Mesodermal cell (in vitro differentiated cells): ENCODE data around the gene CACNB2.

Experiments used
- H3K27ac ChIP-seq: 2 replicates; pipeline ENCODE4 v1.7.0; 2013; ENCODE audit warnings: mild to moderate bottlenecking, low read depth, low read length, moderate library complexity; ENCODE audit not compliant: severe bottlenecking
- H3K36me3 ChIP-seq: 2 replicates; pipeline ENCODE4 v1.7.1; 2013; ENCODE audit warnings: mild to moderate bottlenecking, low read length, moderate library complexity; ENCODE audit not compliant: control insufficient read depth, insufficient read depth
- H3K4me1 ChIP-seq: one replicate; pipeline ENCODE4 v1.7.1; 2013; ENCODE audit warnings: mild to moderate bottlenecking, low read length; ENCODE audit not compliant: insufficient read depth, control insufficient read depth, poor library complexity, severe bottlenecking
- H3K4me3 ChIP-seq: 2 replicates; pipeline ENCODE4 v1.7.0; 2013; ENCODE audit warnings: low read length, control low read depth, mild to moderate bottlenecking; ENCODE audit not compliant: insufficient read depth, poor library complexity, severe bottlenecking; ENCODE audit errors: extremely low read depth
- H3K9me3 ChIP-seq: 2 replicates; pipeline ENCODE4 v1.7.1; 2013; ENCODE audit warnings: mild to moderate bottlenecking, low read length, moderate library complexity; ENCODE audit not compliant: control insufficient read depth
- WGBS, 2 experiments: methylation state at CpG; one replicate each; pipeline ENCODE4 v1.1.5; 2013; ENCODE audit warnings: missing lambda C conversion rate in 2 of 2; ENCODE audit not compliant: insufficient coverage in 2 of 2; 5-methylcytosine and 5-hydroxymethylcytosine counted together

CACNB2 gene

GRCh38 chr10:18504161-18504560 is 363.9 kb downstream of the CACNB2 start:
- Histone ChIP-seq H3K36me3 (no peaks in the 10 kb centered on the region), H3K4me1 (peaks cover 4% of the 10 kb centered on the region), H3K9me3 (no peaks in the 10 kb centered on the region), H3K4me3 (no peak overlapping the region), H3K27ac (no peak overlapping the region)
- 94 to 100% methylated on average over 4 of the region's 5 CpGs for WGBS, 2 experiments

- Histone ChIP-seq H3K9me3 (no peaks in the 10 kb centered on the region), H3K36me3 (no peaks in the 10 kb centered on the region), H3K4me1 (peaks cover 4% of the 10 kb centered on the region), H3K27ac (no peak overlapping the region), H3K4me3 (no peak overlapping the region)
- 100% methylated on average over 1 of the region's 11 CpGs; no CpG with 5 or more reads in 1 of the 2 experiments for WGBS, 2 experiments
These were observed 365.4 kb downstream of the CACNB2 start for GRCh38 chr10:18505456-18506118.

GRCh38 chr10:18508587-18508986 is 368.4 kb downstream of the CACNB2 start:
- no peaks in the 10 kb centered on the region for H3K36me3 ChIP-seq
- no peak overlapping the region for H3K4me3 ChIP-seq
- WGBS, 2 experiments: 87 to 90% methylated on average over 3 of the region's 4 CpGs
- H3K27ac ChIP-seq: no peak overlapping the region
- no peaks in the 10 kb centered on the region for H3K9me3 ChIP-seq
- no peaks in the 10 kb centered on the region for H3K4me1 ChIP-seq

GRCh38 chr10:18514537-18514936 is 374.3 kb downstream of the CACNB2 start:
- no peak overlapping the region for H3K27ac ChIP-seq
- no peaks in the 10 kb centered on the region for H3K9me3 ChIP-seq
- no peaks in the 10 kb centered on the region for H3K36me3 ChIP-seq
- no peak overlapping the region for H3K4me3 ChIP-seq
- peaks cover 4% of the 10 kb centered on the region for H3K4me1 ChIP-seq

DNA sequence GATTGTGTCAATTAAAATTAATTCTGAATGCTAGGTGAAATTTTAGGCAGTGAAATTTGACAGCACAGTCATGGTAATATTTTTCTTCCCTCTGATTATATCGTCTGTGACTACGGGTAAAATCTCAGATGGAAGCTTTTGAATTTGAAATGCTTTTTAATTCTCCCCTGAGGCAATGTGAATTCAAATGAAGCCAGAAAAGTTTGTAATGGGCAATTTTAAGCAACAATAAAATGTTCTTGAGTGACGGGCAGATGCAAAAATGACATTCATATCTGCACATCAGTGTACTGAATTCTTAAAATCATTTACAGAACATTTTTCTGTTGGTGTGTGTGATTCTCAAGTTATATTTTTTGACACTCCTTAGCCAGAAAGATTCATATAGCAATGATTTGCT is 376.6 kb downstream of the CACNB2 start:
- Histone ChIP-seq H3K4me1 (peaks cover 4% of the 10 kb centered on the region), H3K4me3 (no peak overlapping the region), H3K9me3 (no peaks in the 10 kb centered on the region), H3K36me3 (peaks cover 3% of the 10 kb centered on the region), H3K27ac (no peak overlapping the region)
- 100% methylated on average over 1 of the region's 3 CpGs; no CpG with 5 or more reads in 1 of the 2 experiments for WGBS, 2 experiments

DNA sequence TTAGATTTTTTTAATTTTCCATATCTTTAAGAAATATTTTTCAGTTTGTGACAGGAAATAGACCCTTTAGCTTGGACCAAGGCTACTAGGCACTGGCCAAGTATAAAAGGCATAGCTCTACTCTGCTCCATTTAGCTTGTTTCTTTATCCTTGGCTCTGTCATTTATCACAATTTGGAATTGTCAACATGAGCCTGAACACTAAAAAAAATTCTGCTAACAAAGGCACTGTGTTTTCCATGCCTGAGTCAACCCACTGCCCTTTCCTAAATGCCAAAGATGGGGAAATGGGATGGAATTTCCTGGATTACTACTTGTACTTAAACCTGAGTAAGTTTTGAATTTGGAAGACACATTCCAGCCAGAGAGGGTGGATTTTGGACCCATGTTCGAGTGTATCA is 382.8 kb downstream of the CACNB2 start:
- no CpG with 5 or more reads among the region's 1 CpG for WGBS, 2 experiments
- peaks cover 17% of the 10 kb centered on the region for H3K4me1 ChIP-seq
- H3K4me3 ChIP-seq: no peak overlapping the region
- no peaks in the 10 kb centered on the region for H3K9me3 ChIP-seq
- peaks cover 3% of the 10 kb centered on the region for H3K36me3 ChIP-seq
- peak overlapping the region; percentile 58 for H3K27ac ChIP-seq

GRCh38 chr10:18523858-18524257 is 383.6 kb downstream of the CACNB2 start:
- WGBS, 2 experiments: 80 to 86% methylated on average over 1 of the region's 2 CpGs
- no peak overlapping the region for H3K4me3 ChIP-seq
- peaks cover 17% of the 10 kb centered on the region for H3K4me1 ChIP-seq
- no peak overlapping the region for H3K27ac ChIP-seq
- H3K36me3 ChIP-seq: peaks cover 3% of the 10 kb centered on the region
- no peaks in the 10 kb centered on the region for H3K9me3 ChIP-seq

DNA sequence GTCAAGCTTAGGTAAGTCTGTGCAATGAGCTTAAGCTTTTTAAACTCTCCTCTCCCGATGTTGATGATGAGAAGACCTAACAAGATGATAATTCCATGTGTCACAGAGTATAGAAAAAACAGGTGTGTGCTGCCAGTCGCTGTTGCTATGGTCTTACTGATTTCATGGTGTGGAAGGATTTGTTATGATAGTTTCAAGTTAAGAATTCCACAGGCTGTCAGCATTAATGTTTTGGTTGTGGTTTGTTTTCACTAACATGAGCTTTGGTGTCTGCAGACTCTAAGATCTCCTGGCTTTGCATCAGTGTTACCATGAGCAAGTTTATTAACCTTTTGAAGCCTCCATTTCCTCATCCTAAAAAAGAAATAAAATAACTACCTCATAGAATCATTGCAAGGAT is 387.5 kb downstream of the CACNB2 start:
- H3K36me3 ChIP-seq: no peaks in the 10 kb centered on the region
- H3K27ac ChIP-seq: no peak overlapping the region
- WGBS, 2 experiments: 69 to 94% methylated on average over 2 of the region's 2 CpGs
- no peaks in the 10 kb centered on the region for H3K9me3 ChIP-seq
- no peak overlapping the region for H3K4me3 ChIP-seq
- peaks cover 9% of the 10 kb centered on the region for H3K4me1 ChIP-seq

DNA sequence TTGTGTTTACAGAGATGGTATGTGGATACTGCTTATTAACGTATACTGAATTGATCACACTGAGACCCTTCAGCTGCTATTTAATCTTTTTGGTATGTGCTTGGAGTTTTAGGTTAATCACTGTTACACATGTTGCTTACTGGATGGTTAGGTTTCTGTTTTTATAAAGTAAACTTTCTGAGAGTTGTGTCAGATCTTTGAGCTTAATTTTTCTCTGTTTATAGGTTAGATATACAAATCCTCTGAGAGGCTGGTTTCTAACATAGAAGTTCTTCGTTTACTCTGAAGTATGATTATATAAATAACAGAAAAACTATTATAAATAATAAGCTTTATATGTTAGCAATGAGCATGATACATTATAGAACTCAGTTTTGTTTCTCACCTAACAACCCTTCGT is 388.1 kb downstream of the CACNB2 start:
- Histone ChIP-seq H3K4me3 (no peak overlapping the region), H3K9me3 (no peaks in the 10 kb centered on the region), H3K27ac (no peak overlapping the region), H3K4me1 (peaks cover 7% of the 10 kb centered on the region), H3K36me3 (no peaks in the 10 kb centered on the region)
- WGBS, 2 experiments: 86 to 100% methylated on average over 1 of the region's 3 CpGs

GRCh38 chr10:18532881-18533535 is 392.8 kb downstream of the CACNB2 start:
- H3K4me3 ChIP-seq: no peak overlapping the region

DNA sequence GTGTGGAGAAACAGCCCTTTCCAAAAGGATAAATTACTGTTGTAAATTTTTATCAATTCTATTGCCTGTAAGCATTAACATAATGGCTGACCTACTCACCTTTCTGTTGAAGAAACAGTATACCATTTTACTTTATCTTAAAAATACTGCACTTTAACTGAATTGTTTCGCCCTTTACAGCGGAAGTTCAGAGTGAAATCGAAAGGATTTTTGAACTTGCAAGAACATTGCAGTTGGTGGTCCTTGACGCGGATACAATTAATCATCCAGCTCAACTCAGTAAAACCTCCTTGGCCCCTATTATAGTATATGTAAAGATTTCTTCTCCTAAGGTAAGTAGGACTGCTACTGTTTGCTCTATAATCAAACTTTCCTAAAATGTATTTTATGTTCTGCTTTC is 393.7 kb downstream of the CACNB2 start:
- H3K9me3 ChIP-seq: no peaks in the 10 kb centered on the region
- no peak overlapping the region for H3K27ac ChIP-seq
- H3K4me3 ChIP-seq: no peak overlapping the region
- 92 to 95% methylated on average over 2 to 3 of the region's 5 CpGs for WGBS, 2 experiments
- no peaks in the 10 kb centered on the region for H3K4me1 ChIP-seq
- no peaks in the 10 kb centered on the region for H3K36me3 ChIP-seq

More at GRCh38 chr10:18532881-18533535, 392.8 kb downstream of the CACNB2 start:
- Histone ChIP-seq H3K36me3 (no peaks in the 10 kb centered on the region), H3K9me3 (no peaks in the 10 kb centered on the region), H3K4me1 (no peaks in the 10 kb centered on the region), H3K27ac (no peak overlapping the region)
- 85 to 100% methylated on average over 2 to 4 of the region's 7 CpGs for WGBS, 2 experiments
